Sigmoid colon (tissue), 3 donors: ENCODE data around the gene ZNF654.

Experiments used
- CTCF ChIP-seq, 4 experiments: fragments of 450-650 bp in 3 of 4; fragments of 200-600 bp in 1 of 4; IDR thresholded peaks; one replicate each; pipeline ENCODE4 v1.5.1; 2016 to 2019; ENCODE audit warnings: antibody characterized with exemption in 4 of 4, mild to moderate bottlenecking in 3 of 4, moderate library complexity in 2 of 4
- POLR2A ChIP-seq, 2 donors: fragments of 450-650 bp; IDR thresholded peaks; one replicate each; pipeline ENCODE4 v1.6.1; 2016; ENCODE audit warnings: antibody characterized with exemption in 2 of 2, mild to moderate bottlenecking in 2 of 2, moderate library complexity in 2 of 2

GRCh38 chr3:88058306-88058580, 812 bp upstream of the ZNF654 start:
- TF ChIP-seq CTCF (IDR thresholded peaks at IDR 0.05): no peak
- TF ChIP-seq POLR2A (IDR thresholded peaks at IDR 0.05): no peak
